HepG2 (cell line): ENCODE measurements around the gene OR10J4.

Source experiments
- BHLHE40 ChIP-seq: IDR thresholded peaks from 2 replicates; pipeline ENCODE4 v1.6.1; 2011; ENCODE audit warnings: low read length, improper control_type of control experiment
- CBX5 ChIP-seq: sonication (generic); formaldehyde crosslinking; IDR thresholded peaks from 2 replicates; pipeline ENCODE4 v1.4.0; 2020; ENCODE audit warnings: missing genetic modification reagents, borderline replicate concordance
- KLF6 ChIP-seq: IDR thresholded peaks from 2 replicates; pipeline ENCODE4 v1.8.0; 2016; ENCODE audit warnings: missing biosample characterization, missing genetic modification reagents
- MIER2 ChIP-seq: IDR thresholded peaks from 2 replicates; pipeline ENCODE4 v1.6.1; 2016; ENCODE audit warnings: missing biosample characterization, missing genetic modification reagents
- PBX3 ChIP-seq: sonication (generic); formaldehyde crosslinking; IDR thresholded peaks from 2 replicates; pipeline ENCODE4 v1.8.1; 2023; ENCODE audit warnings: missing genetic modification reagents, inconsistent platforms, borderline replicate concordance
- ZKSCAN1 ChIP-seq: fragments of 150-350 bp; IDR thresholded peaks from 2 replicates; pipeline ENCODE4 v1.6.1; 2014; ENCODE audit warnings: low read length
- TF ChIP-seq, protein P1 (sequence below): sonication (generic); formaldehyde crosslinking; IDR thresholded peaks from 2 replicates; pipeline ENCODE4 v1.9.0; 2021; ENCODE audit warnings: missing genetic modification reagents, borderline replicate concordance

- no peak for TF ChIP-seq BHLHE40
- no peak for TF ChIP-seq KLF6 (CRISPR knock-in tag)
- no peak for TF ChIP-seq MIER2 (CRISPR knock-in tag)
- TF ChIP-seq, protein P1, sequence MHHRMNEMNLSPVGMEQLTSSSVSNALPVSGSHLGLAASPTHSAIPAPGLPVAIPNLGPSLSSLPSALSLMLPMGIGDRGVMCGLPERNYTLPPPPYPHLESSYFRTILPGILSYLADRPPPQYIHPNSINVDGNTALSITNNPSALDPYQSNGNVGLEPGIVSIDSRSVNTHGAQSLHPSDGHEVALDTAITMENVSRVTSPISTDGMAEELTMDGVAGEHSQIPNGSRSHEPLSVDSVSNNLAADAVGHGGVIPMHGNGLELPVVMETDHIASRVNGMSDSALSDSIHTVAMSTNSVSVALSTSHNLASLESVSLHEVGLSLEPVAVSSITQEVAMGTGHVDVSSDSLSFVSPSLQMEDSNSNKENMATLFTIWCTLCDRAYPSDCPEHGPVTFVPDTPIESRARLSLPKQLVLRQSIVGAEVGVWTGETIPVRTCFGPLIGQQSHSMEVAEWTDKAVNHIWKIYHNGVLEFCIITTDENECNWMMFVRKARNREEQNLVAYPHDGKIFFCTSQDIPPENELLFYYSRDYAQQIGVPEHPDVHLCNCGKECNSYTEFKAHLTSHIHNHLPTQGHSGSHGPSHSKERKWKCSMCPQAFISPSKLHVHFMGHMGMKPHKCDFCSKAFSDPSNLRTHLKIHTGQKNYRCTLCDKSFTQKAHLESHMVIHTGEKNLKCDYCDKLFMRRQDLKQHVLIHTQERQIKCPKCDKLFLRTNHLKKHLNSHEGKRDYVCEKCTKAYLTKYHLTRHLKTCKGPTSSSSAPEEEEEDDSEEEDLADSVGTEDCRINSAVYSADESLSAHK (CRISPR knock-in tag), result no peak
- no peak for TF ChIP-seq ZKSCAN1
- no peak for TF ChIP-seq PBX3 (CRISPR knock-in tag)
- TF ChIP-seq CBX5, result no peak
Observed at GRCh38 chr1:159465191-159465603, 33.2 kb downstream of the OR10J4 start.
